ENCODE measurements around the gene ORC2. TPM values are rescaled to one million over a fixed set of nuclear protein-coding genes. Genes with fewer than 3 reads are reported as not detected.
"Not testable (repeated sequence)": the region's sequence is repeated elsewhere in the genome, so short reads cannot be mapped to it uniquely, and the experiment has no call there.

The ORC2 gene
- total RNA-seq, 2 donors from 2014 or later, result 56.9 to 60.2 TPM

GRCh38 chr2:200964498-200964897 is 1.0 kb upstream of the ORC2 start:
- H3K4me1 Mint-ChIP-seq (ENCODE audit: low read depth), result peaks cover 72% of the 10 kb centered on the region
- peak overlapping the region; percentile 91 to 97 for H3K4me3 Mint-ChIP-seq
- H3K9me3 Mint-ChIP-seq, result no peaks in the 10 kb centered on the region
- H3K27ac Mint-ChIP-seq, result peak overlapping the region; percentile 96
- ATAC-seq (replicated peaks in 1 of 2) (no peak), DNase-seq (no peak)
- peaks cover 3 to 7% of the 10 kb centered on the region in 2 donors for H3K36me3 Mint-ChIP-seq (ENCODE audit: insufficient read depth in 2 of 2)
- no peaks in the 10 kb centered on the region for H3K27me3 Mint-ChIP-seq (ENCODE audit: low read depth)

- not testable (repeated sequence) for DNase-seq; H3K27me3 Mint-ChIP-seq (ENCODE audit: low read depth); ATAC-seq (replicated peaks in 1 of 2); H3K36me3 Mint-ChIP-seq (ENCODE audit: insufficient read depth in 2 of 2); H3K9me3 Mint-ChIP-seq
- peak overlapping the region; percentile 96 for H3K27ac Mint-ChIP-seq
- H3K4me1 Mint-ChIP-seq (ENCODE audit: low read depth), result peaks cover 73% of the 10 kb centered on the region
- peak overlapping the region; percentile 91 to 97 for H3K4me3 Mint-ChIP-seq
These were observed 425 bp upstream of the ORC2 start for GRCh38 chr2:200963918-200964252.

- H3K27ac Mint-ChIP-seq, result peak overlapping the region; percentile 96
- peaks cover 69% of the 10 kb centered on the region for H3K4me1 Mint-ChIP-seq (ENCODE audit: low read depth)
- ATAC-seq (replicated peaks in 1 of 2) (peak; percentile 14 to 21), DNase-seq (no peak)
- peaks cover 3 to 10% of the 10 kb centered on the region in 2 donors for H3K36me3 Mint-ChIP-seq (ENCODE audit: insufficient read depth in 2 of 2)
- no peaks in the 10 kb centered on the region for H3K9me3 Mint-ChIP-seq
- H3K4me3 Mint-ChIP-seq, result peak overlapping the region; percentile 91 to 97
- no peaks in the 10 kb centered on the region for H3K27me3 Mint-ChIP-seq (ENCODE audit: low read depth)
These were observed 693 bp downstream of the ORC2 start for GRCh38 chr2:200962811-200963123.

GRCh38 chr2:200961674-200962073 is 1.8 kb downstream of the ORC2 start:
- H3K36me3 Mint-ChIP-seq (ENCODE audit: insufficient read depth in 2 of 2), result peaks cover 6 to 13% of the 10 kb centered on the region in 2 donors
- no peaks in the 10 kb centered on the region for H3K27me3 Mint-ChIP-seq (ENCODE audit: low read depth)
- peak overlapping the region; percentile 91 to 97 for H3K4me3 Mint-ChIP-seq
- no peaks in the 10 kb centered on the region for H3K9me3 Mint-ChIP-seq
- peaks cover 65% of the 10 kb centered on the region for H3K4me1 Mint-ChIP-seq (ENCODE audit: low read depth)
- H3K27ac Mint-ChIP-seq, result no peak overlapping the region
- ATAC-seq (replicated peaks in 1 of 2), result no peak
- no peak for DNase-seq

GRCh38 chr2:200950378-200950777 is 13.1 kb downstream of the ORC2 start:
- Mint-ChIP-seq H3K27ac (no peak overlapping the region), H3K36me3 (ENCODE audit: insufficient read depth in 2 of 2) (peaks cover 0 to 17% of the 10 kb centered on the region in 2 donors), H3K9me3 (no peaks in the 10 kb centered on the region), H3K4me1 (ENCODE audit: low read depth) (peaks cover 7% of the 10 kb centered on the region), H3K27me3 (ENCODE audit: low read depth) (no peaks in the 10 kb centered on the region), H3K4me3 (no peak overlapping the region)
- DNase-seq (no peak), ATAC-seq (replicated peaks in 1 of 2) (no peak)

GRCh38 chr2:200945395-200945729 is 18.1 kb downstream of the ORC2 start:
- DNase-seq (no peak), ATAC-seq (replicated peaks in 1 of 2) (no peak)
- H3K27ac Mint-ChIP-seq, result peak overlapping the region; percentile 87
- H3K9me3 Mint-ChIP-seq, result no peaks in the 10 kb centered on the region
- peaks cover 34% of the 10 kb centered on the region for H3K4me1 Mint-ChIP-seq (ENCODE audit: low read depth)
- H3K4me3 Mint-ChIP-seq, result no peak overlapping the region
- H3K27me3 Mint-ChIP-seq (ENCODE audit: low read depth), result no peaks in the 10 kb centered on the region
- H3K36me3 Mint-ChIP-seq (ENCODE audit: insufficient read depth in 2 of 2), result peaks cover 5 to 31% of the 10 kb centered on the region in 2 donors

- DNase-seq, result peak; percentile 76 to 88
- ATAC-seq (replicated peaks in 1 of 2), result peak; percentile 92 to 94
- Mint-ChIP-seq H3K27ac (peak overlapping the region; percentile 87), H3K36me3 (ENCODE audit: insufficient read depth in 2 of 2) (peaks cover 5 to 32% of the 10 kb centered on the region in 2 donors), H3K4me3 (peak overlapping the region; percentile 59 to 79), H3K9me3 (no peaks in the 10 kb centered on the region), H3K27me3 (ENCODE audit: low read depth) (no peaks in the 10 kb centered on the region), H3K4me1 (ENCODE audit: low read depth) (peaks cover 34% of the 10 kb centered on the region)
These were observed 18.7 kb downstream of the ORC2 start for GRCh38 chr2:200944467-200945394.

GRCh38 chr2:200943527-200944105 is 19.8 kb downstream of the ORC2 start:
- H3K27me3 Mint-ChIP-seq (ENCODE audit: low read depth), result no peaks in the 10 kb centered on the region
- ATAC-seq (replicated peaks in 1 of 2), result peak; percentile 49 to 65
- no peak for DNase-seq
- peaks cover 5 to 31% of the 10 kb centered on the region in 2 donors for H3K36me3 Mint-ChIP-seq (ENCODE audit: insufficient read depth in 2 of 2)
- H3K27ac Mint-ChIP-seq, result peak overlapping the region; percentile 88
- peak overlapping the region; percentile 58 to 70 for H3K4me3 Mint-ChIP-seq
- peaks cover 34% of the 10 kb centered on the region for H3K4me1 Mint-ChIP-seq (ENCODE audit: low read depth)
- no peaks in the 10 kb centered on the region for H3K9me3 Mint-ChIP-seq

- no peak overlapping the region for H3K4me3 Mint-ChIP-seq
- no peaks in the 10 kb centered on the region for H3K27me3 Mint-ChIP-seq (ENCODE audit: low read depth)
- peaks cover 21% of the 10 kb centered on the region for H3K4me1 Mint-ChIP-seq (ENCODE audit: low read depth)
- DNase-seq (no peak), ATAC-seq (replicated peaks in 1 of 2) (no peak)
- H3K27ac Mint-ChIP-seq, result no peak overlapping the region
- no peaks in the 10 kb centered on the region for H3K9me3 Mint-ChIP-seq
- peaks cover 5 to 30% of the 10 kb centered on the region in 2 donors for H3K36me3 Mint-ChIP-seq (ENCODE audit: insufficient read depth in 2 of 2)
These were observed 23.6 kb downstream of the ORC2 start for GRCh38 chr2:200939832-200940231.

- ATAC-seq (replicated peaks in 1 of 2), result no peak
- H3K9me3 Mint-ChIP-seq, result no peaks in the 10 kb centered on the region
- H3K27ac Mint-ChIP-seq, result peak overlapping the region; percentile 69
- no peak for DNase-seq
- no peaks in the 10 kb centered on the region for H3K27me3 Mint-ChIP-seq (ENCODE audit: low read depth)
- H3K4me3 Mint-ChIP-seq, result no peak overlapping the region
- peaks cover 2 to 22% of the 10 kb centered on the region in 2 donors for H3K36me3 Mint-ChIP-seq (ENCODE audit: insufficient read depth in 2 of 2)
- peaks cover 27% of the 10 kb centered on the region for H3K4me1 Mint-ChIP-seq (ENCODE audit: low read depth)
These were observed 32.4 kb downstream of the ORC2 start for GRCh38 chr2:200930947-200931626.

- H3K4me1 Mint-ChIP-seq (ENCODE audit: low read depth), result peaks cover 27% of the 10 kb centered on the region
- peaks cover 2 to 19% of the 10 kb centered on the region in 2 donors for H3K36me3 Mint-ChIP-seq (ENCODE audit: insufficient read depth in 2 of 2)
- H3K9me3 Mint-ChIP-seq, result no peaks in the 10 kb centered on the region
- DNase-seq (no peak), ATAC-seq (replicated peaks in 1 of 2) (peak; percentile 83 to 91)
- no peaks in the 10 kb centered on the region for H3K27me3 Mint-ChIP-seq (ENCODE audit: low read depth)
- peak overlapping the region in 1 of 2 donors; percentile 4 for H3K4me3 Mint-ChIP-seq
- peak overlapping the region; percentile 80 for H3K27ac Mint-ChIP-seq
These were observed 33.9 kb downstream of the ORC2 start for GRCh38 chr2:200929334-200930249.

- no peaks in the 10 kb centered on the region for H3K27me3 Mint-ChIP-seq (ENCODE audit: low read depth)
- peaks cover 4 to 17% of the 10 kb centered on the region in 2 donors for H3K36me3 Mint-ChIP-seq (ENCODE audit: insufficient read depth in 2 of 2)
- H3K9me3 Mint-ChIP-seq, result no peaks in the 10 kb centered on the region
- peak overlapping the region; percentile 82 for H3K27ac Mint-ChIP-seq
- ATAC-seq (replicated peaks in 1 of 2), result peak; percentile 96 to 99
- H3K4me3 Mint-ChIP-seq, result peak overlapping the region in 1 of 2 donors; percentile 67
- peaks cover 17% of the 10 kb centered on the region for H3K4me1 Mint-ChIP-seq (ENCODE audit: low read depth)
- DNase-seq, result no peak
These were observed 41.0 kb downstream of the ORC2 start for GRCh38 chr2:200922439-200922838.

Data from activated T-cell treated with anti-CD3 and anti-CD28 coated beads, Interleukin-2, amount 50 U/mL, for 72 hours (primary cell).